ENCODE measurements around the gene PTPRN2.

The PTPRN2 gene

GRCh38 chr7:157977717-157978496, 609.7 kb downstream of the PTPRN2 start:
- no peak for DNase-seq

- DNase-seq = no peak
Measured at GRCh38 chr7:157977306-157977705, 610.3 kb downstream of the PTPRN2 start.

GRCh38 chr7:157976406-157976805, 611.2 kb downstream of the PTPRN2 start:
- DNase-seq = no peak

- no peak for DNase-seq
Measured at GRCh38 chr7:157975401-157976372, 611.9 kb downstream of the PTPRN2 start.

GRCh38 chr7:157974678-157975230, 612.9 kb downstream of the PTPRN2 start:
- no peak for DNase-seq

GRCh38 chr7:157973971-157974677, 613.5 kb downstream of the PTPRN2 start:
- no peak for DNase-seq

DNA sequence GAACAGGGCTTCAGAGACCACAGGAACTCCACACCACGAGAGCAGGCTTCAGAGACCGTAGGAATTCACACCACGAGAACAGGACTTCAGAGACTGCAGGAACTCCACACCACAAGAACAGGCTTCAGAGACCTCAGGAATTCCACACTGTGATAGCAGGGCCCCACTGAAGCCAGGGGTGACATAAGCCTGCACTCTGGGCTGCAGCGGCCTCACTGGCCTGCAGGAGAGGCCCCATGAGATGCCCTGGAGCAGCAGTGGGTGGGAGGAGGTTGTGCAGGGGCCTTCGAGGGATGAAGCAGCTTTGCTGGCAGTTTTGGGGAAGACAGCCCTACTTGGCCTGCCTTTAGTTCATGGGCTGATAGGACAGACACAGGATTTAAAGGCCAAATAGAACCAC, 614.7 kb downstream of the PTPRN2 start:
- no peak for DNase-seq

- DNase-seq = no peak
Measured at GRCh38 chr7:157971501-157971900, 616.1 kb downstream of the PTPRN2 start.

- DNase-seq = no peak
Measured at GRCh38 chr7:157970744-157971143, 616.9 kb downstream of the PTPRN2 start.

DNA sequence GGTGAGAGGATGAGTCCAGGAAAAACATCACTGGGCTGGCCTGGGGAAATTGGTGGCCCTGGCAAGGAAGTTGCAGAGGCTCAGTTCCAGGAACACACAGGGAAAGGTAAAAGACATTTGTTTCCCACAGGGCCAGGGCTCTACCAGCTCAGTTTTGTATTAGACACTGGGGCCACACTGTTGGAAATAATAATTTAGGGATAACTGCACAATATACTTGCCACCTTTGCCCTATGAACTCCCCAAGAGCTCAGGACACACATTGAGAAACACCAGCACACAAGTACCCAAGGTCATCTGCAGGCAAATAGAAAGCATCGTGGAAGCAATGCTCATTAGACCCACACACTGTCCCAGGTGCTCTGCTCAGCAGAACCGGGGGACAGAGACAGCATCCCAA, 617.6 kb downstream of the PTPRN2 start:
- no peak for DNase-seq

DNA sequence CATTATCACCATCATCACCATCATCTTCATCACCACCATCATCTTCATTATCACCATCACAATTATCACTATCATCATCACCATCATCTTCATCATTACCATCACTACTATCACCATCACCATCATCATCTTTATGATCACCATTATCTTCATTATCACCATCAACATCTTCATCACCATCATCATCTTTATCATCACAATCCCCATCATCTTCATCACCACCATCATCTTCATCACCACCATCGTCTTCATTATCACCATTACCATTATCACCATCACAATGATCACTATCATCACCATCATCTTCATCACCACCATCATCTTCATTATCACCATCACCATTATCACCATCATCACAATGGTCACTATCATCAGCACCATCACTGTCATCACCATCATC, 621.1 kb downstream of the PTPRN2 start:
- DNase-seq = no peak

DNA sequence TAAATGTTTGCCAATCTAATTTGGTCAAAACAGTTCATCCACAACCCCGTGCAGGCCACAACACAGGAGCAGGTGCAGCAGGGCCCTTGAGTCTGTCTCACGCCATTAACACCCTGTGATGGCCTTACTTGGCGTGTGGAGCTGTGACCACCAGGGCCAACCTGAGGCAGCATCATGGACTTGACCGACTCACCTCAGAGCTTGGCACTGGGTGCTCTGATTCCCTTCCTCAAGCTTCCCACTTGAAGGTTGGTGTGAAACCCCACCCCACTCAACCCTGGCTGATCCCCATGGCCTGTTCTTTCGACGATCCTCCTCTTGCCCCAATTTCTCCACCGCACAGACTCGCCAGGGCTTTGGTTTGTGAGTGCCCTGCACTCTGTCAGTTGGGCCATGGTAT, 623.1 kb downstream of the PTPRN2 start:
- DNase-seq = no peak

- no peak for DNase-seq
Measured at GRCh38 chr7:157964016-157964415, 623.6 kb downstream of the PTPRN2 start.

GRCh38 chr7:157963526-157963925, 624.1 kb downstream of the PTPRN2 start:
- no peak for DNase-seq

- DNase-seq = no peak
Measured at GRCh38 chr7:157962458-157963306, 624.9 kb downstream of the PTPRN2 start.

DNA sequence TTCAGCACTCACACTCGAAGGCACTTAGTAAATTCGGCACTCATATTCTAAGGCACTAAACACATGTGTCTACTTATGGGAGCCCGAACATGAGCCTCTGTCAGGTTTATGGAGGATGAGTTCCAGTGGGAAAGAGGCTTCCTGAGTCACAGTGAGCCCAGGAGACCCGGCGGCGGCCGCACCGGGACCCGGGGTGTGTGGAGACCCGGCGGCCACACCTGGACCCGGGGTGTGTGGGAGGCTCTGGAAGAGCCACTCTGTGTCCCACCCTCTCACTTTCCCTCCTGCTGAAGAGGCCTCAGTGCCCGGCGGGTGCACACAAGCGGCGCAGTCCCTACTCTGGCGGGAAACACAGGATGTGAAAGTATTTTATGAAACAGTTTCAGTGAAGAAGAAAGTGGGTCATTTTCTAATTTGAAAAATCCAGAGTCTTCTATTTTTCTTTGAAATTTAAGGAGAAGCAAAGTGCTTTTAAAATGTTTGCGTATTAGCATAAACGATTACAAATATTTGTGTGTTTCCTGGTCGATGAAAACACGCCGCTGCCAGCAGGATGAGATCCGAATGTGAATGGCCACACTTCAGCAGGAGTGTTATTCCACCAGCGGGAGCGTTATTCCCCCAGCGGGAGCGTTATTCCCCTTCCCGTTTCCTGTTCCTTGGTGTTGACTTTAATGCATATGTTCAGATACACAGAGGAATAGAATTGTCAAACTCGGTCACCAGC, 625.7 kb downstream of the PTPRN2 start:
- DNase-seq = no peak

DNA sequence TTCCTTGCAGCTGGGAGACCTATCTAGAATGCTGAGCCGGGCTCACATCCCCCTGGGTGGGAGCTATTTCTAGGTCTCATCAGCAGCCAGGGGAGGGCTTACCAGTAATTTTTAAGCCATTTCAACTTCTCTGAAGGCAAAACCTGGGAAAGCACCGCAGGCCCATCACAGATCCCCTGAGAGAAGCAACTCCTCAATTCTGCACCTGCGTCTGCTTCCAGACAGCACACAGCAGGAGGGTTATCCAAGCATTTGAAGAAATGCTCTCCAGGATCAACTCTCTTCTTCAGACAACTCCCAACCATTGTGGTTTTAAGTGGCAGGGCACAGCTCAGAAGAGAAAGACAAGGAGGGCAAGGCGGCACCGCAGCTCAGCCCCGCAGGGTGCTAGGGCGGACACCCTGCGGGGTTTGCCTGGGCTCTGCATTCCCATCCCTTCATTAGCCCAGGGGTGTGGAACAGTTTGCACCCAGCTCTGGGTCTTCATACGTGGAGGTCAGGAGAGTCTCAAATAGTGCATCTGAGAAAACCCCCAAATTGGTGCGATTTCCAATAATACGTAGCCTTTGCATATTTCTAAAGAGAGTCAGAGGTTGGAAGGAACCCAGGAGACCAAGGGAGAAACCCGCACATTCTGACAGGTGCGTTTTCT, 632.1 kb downstream of the PTPRN2 start:
- no peak for DNase-seq

DNA sequence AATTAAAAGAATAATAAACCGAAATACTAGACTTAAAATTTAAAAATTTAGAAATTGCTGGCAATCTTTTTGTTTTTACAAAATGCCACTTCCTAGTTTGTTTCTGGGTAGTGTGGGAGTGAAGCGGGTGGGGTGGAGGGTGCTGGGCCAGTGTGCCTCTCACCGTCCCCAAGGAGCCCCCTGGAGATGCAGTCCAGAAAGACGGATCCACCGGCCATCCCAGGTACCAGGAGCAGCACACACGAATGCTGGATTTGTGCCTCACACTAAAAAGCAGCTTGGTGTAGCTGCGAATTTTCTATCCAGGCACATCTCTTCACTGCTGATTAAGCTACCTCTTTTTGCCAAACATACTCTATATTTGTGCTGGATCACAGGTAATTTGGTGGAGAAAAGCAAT, 632.7 kb downstream of the PTPRN2 start:
- DNase-seq = no peak

GRCh38 chr7:157952841-157953645, 634.6 kb downstream of the PTPRN2 start:
- DNase-seq = no peak
